GM18511 (cell line): ENCODE data around the gene MYOM3.

Experiments used
- ATAC-seq: cut with Tn5 transposase; IDR thresholded peaks from one replicate; pipeline ENCODE4 v1.9.1; 2021; ENCODE audit warnings: mild to moderate bottlenecking, moderate library complexity; ENCODE audit not compliant: unreplicated experiment

MYOM3 gene

GRCh38 chr1:24139222-24139489, 27.2 kb upstream of the MYOM3 start:
- no peak for ATAC-seq

DNA sequence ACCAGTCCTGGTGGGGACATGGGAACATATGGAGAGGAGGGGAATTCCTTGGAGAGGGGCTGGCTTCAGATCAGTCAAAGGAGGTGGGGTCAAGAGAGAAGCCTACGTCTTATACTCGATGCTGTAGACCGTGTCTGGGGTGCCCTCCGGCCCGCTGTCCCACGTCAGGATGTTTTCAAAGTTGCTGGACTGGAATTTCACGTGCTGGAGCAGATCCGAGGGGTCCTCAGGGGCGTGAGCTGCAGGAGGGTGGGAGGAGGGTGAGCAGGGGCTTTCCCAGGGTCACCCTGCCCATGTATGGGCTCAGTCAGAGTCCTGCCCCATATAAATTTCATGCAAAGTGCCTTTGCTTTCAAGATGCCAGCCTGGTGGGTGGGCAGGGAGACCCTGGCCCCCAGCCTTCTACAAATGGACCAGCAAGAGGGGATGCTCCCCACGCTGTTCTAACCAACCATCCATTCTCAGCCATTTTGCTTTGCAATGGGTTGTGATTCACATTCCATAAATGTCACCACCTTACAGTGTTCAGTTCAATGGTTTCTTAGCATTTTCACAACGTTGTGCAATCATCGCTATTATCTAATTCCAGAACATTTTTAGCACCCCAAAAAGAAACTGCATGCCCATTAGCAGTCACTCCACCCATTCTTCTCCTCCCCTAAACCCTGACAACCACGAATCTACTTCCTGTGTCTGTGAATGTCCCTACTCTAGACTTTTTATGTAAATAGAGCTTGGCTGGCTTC, 26.7 kb upstream of the MYOM3 start:
- ATAC-seq, result no peak

GRCh38 chr1:24136956-24137539, 25.1 kb upstream of the MYOM3 start:
- no peak for ATAC-seq

GRCh38 chr1:24134376-24134775, 22.4 kb upstream of the MYOM3 start:
- ATAC-seq, result no peak

- ATAC-seq, result no peak
Measured at GRCh38 chr1:24133819-24134218, 21.9 kb upstream of the MYOM3 start.

DNA sequence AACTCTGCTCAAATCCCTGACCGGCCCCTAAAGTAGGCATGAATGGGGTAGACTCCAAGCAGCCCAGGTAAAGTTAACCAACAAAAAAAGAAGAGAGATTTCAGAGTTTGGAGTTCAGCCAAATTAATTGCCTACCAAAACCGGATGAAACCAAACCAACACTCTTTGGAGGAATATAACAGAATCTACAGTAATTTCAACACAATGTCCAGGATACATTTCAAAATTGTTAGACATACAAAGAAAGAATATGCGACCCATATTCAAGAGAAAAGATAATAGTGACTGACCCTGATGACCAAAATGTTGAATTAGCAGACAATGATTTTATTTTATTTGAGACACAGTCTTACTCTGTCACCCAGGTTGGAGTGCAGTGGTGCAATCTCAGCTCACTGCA, 18.4 kb upstream of the MYOM3 start:
- no peak for ATAC-seq

DNA sequence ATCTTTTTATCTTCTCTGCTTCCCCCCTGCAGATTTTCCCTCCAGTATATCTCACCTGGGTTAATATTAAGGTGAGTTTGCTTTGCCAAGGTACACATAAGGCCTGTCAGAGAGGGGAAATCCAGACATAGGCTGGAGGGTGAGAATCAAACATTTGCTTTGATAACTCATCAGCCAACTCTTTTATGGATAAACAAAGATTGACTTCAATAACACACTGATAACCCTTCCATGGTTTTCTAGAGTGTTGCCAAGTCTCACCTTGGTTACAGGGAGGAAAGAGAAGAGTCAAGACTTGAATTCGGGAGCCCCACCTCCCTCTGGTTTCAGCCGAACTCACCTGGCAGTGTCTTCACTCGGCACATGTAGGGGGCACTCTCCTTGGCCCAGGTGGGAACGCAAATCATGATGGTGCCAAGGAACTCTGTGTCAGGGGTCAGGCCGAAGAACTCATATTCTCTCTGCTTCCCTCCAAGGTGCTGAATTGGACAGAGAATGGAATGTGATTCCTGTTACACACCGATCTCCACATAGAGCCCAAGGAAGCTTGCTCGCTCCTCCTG, 15.9 kb upstream of the MYOM3 start:
- ATAC-seq, result no peak

GRCh38 chr1:24127134-24127800, 15.3 kb upstream of the MYOM3 start:
- ATAC-seq, result no peak

DNA sequence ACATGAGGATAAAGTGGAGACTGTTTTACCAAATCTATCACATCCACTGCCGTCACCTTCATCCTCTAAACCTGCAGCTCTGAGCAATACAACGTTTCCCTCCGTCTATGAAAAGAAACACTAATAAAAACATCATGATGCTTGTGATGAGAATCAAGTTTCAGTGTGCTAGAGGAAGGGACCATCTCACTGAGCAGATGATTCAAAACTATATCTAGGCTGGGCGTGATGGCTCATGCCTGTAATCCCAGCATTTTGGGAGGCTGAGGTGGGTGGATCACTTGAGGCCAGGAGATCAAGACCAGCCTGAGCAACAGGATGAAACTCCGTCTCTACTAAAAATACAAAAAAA, 14.7 kb upstream of the MYOM3 start:
- ATAC-seq, result no peak

- no peak for ATAC-seq
Measured at GRCh38 chr1:24126018-24126671, 14.2 kb upstream of the MYOM3 start.

GRCh38 chr1:24125456-24125855, 13.5 kb upstream of the MYOM3 start:
- no peak for ATAC-seq

DNA sequence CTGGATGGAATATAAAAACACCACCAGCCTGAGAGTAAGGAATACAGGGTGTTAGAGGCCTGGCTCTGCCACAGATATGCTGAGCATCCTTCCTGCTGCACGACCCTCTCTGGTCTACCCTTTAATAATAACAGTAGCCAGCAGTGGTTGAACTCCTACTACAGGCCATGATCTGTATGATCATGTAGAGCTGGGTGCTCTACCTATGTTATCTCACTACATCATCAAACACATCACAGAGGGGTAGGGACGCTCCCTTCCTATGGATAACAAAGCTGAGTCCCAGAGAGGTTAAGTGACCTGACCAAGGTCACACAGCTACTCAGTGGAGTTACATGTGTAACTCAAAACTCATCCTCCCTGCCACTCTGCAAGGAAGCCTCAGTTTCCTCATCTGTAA, 13.0 kb upstream of the MYOM3 start:
- ATAC-seq, result no peak

DNA sequence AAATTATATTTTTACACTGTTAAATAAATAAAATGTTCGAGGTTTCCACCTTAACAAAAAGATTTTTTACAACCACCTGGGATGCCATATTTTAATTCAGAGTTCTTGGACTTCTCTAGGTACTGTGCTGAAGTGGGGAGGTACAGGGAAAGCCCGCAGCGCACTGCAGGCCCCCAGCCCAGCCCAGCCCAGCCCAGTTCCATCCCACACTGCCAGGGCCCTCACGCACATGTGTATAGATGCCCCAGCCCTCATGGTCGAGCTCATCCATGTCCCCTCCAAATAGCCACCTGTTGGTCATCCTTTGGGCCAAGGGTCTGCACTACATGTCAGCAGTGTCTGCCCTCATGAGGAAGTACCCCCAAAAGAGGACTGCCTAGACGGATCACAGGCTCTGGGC, 11.7 kb upstream of the MYOM3 start:
- ATAC-seq, result no peak

- ATAC-seq, result no peak
Measured at GRCh38 chr1:24122776-24123175, 10.8 kb upstream of the MYOM3 start.

DNA sequence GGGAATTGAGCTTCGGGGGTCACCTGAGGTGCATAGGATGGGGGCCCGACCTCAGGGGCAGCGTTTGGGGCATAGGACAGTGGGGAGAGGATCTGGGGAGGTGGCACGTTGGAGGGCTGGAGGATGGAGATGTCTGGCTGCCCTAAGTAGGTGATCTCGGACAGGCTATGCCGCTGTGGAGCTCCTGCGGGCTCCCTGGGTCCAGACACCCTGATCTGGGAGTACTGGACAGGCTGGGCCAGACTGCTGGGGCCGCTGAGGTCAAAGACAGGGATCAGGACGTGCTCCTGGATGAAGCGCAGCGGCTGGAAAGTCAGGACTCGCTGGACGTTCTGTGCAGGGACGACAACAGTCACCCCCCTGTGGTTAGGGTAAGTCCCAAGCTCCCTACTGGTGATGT, 9.5 kb upstream of the MYOM3 start:
- ATAC-seq, result no peak

DNA sequence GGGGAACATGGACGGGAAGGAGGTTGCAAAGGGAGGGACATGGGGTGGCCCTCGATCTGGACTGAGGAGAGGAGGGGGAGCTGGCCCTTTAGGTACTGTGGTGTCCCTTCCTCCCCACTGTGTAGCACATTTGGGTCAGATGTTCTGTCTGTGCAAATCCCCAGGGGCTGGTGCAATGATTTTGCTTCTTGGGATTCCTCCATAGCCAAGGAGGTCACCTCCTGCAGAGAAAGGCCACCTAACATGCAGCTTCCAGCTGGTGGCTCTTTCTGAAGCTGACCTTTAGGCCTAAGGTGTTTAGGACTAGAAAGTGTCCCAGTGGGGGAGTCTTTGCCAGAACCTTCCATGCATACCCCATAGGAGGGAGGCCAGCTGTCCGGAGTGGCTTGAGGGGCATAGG, 9.0 kb upstream of the MYOM3 start:
- no peak for ATAC-seq

- ATAC-seq, result no peak
Measured at GRCh38 chr1:24119859-24120756, 8.2 kb upstream of the MYOM3 start.

DNA sequence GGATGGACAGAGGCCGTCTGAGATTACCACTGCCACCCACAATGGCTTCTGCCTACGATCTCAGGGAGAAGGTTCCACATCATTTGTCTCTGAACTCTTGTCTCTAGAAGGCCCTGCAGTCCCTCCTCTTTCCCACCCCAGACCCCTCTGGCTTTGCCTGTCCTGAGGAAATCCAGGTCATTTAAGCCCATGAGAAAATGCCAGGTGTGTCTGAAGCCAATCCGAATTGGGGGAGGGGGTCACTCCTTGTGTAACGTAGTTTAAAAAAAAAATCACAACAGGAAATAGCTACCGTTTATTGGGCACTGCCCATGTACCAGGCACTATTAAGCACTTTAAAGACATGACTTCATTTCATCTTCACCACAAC, 7.5 kb upstream of the MYOM3 start:
- no peak for ATAC-seq

DNA sequence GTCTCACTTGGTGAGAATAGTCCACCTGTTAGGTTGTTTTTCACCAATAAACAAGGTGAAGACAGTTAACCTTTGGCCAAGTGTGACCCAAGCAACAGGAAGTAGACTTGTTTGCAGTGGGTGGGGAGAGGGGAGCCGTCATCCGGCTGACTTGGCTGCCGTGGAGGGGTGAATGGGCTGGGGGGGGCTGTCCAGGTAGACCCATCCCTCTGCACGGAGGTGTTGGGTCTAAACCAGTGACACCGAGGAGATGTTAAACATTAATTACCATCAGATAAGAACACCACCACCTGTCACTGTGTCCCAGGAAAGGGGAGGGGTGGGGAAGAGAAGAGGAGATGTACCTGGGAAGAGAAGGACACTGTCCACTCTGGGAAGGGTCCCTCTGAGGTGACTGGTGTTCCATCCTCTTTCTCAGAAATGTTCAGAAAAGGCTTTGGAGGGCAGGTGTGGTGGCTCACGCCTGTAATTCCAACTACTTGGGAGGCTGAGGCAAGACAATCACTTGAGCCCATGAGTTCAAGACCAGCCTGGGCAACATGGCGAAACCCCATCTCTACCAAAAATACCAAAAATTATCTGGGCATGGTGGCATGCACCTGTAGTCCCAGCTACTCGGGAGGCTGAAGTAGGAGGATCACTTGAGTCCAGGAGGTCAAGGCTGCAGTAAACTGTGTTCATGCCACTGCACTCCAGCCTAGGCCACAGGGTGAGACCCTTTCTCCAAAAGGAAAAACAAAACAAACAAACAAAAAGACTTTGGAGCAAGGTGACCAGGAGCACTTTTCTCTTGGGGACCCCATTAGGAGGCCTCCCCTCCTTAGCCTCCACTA, 6.7 kb upstream of the MYOM3 start:
- no peak for ATAC-seq
